Stimulated activated CD8-positive, alpha-beta memory T cell treated with anti-CD3 and anti-CD28 coated beads, Interleukin-7, amount 100 ng/mL, for 4 hours (primary cell): ENCODE results near the gene SEMA4D.
A peak's percentile ranks its signal among the peaks of the same experiment; 100 is the strongest.

Source experiments
- DNase-seq, 2 donors: peaks; one replicate each; pipeline ENCODE4 v3.0.0-alpha.2; 2020; ENCODE audit warnings: low read depth in 2 of 2

SEMA4D gene

GRCh38 chr9:89497978-89498851 lies at the start of gene SEMA4D:
TSS of gene SEMA4D (minus strand) at chr9:89498113. CDS start at chr9:89405456, 92,657 bp downstream.
- peak in 1 of 2 donors; percentile 52 for DNase-seq

GRCh38 chr9:89547000-89547399 lies 49.1 kb upstream of the SEMA4D start:
- DNase-seq: no peak

GRCh38 chr9:89544279-89544661 lies 46.4 kb upstream of the SEMA4D start:
- no peak for DNase-seq

- DNase-seq: no peak
Observed at GRCh38 chr9:89543621-89544278, 45.8 kb upstream of the SEMA4D start.

GRCh38 chr9:89543111-89543510 lies 45.2 kb upstream of the SEMA4D start:
- DNase-seq: no peak

GRCh38 chr9:89542401-89543021 lies 44.6 kb upstream of the SEMA4D start:
- no peak for DNase-seq

GRCh38 chr9:89541798-89542197 lies 43.9 kb upstream of the SEMA4D start:
- no peak for DNase-seq

GRCh38 chr9:89539374-89539773 lies 41.5 kb upstream of the SEMA4D start:
- DNase-seq: no peak

GRCh38 chr9:89538871-89539270 lies 41.0 kb upstream of the SEMA4D start:
- no peak for DNase-seq

- no peak for DNase-seq
Observed at GRCh38 chr9:89537166-89537565, 39.3 kb upstream of the SEMA4D start.

- DNase-seq: no peak
Observed at GRCh38 chr9:89536600-89536999, 38.7 kb upstream of the SEMA4D start.

GRCh38 chr9:89536145-89536574 lies 38.2 kb upstream of the SEMA4D start:
- DNase-seq: no peak

GRCh38 chr9:89535461-89535860 lies 37.5 kb upstream of the SEMA4D start:
- no peak for DNase-seq

- no peak for DNase-seq
Observed at GRCh38 chr9:89534515-89535287, 36.8 kb upstream of the SEMA4D start.

GRCh38 chr9:89533411-89534095 lies 35.6 kb upstream of the SEMA4D start:
- DNase-seq: no peak

GRCh38 chr9:89532944-89533343 lies 35.0 kb upstream of the SEMA4D start:
- no peak for DNase-seq

- DNase-seq: peak; percentile 30 to 33
Observed at GRCh38 chr9:89532478-89532877, 34.6 kb upstream of the SEMA4D start.

GRCh38 chr9:89531766-89532165 lies 33.9 kb upstream of the SEMA4D start:
- DNase-seq: no peak

- no peak for DNase-seq
Observed at GRCh38 chr9:89530726-89531125, 32.8 kb upstream of the SEMA4D start.

GRCh38 chr9:89529243-89530035 lies 31.5 kb upstream of the SEMA4D start:
- no peak for DNase-seq
